GM21367 (cell line): ENCODE data around the gene POU2AF2.
A peak's percentile ranks its signal among the peaks of the same experiment; 100 is the strongest.
"Not testable (repeated sequence)": the region's sequence is repeated elsewhere in the genome, so short reads cannot be mapped to it uniquely, and the experiment has no call there.

Experiments
- ATAC-seq: cut with Tn5 transposase; IDR thresholded peaks from one replicate; pipeline ENCODE4 v1.9.1; 2021; ENCODE audit not compliant: unreplicated experiment

POU2AF2 gene

DNA sequence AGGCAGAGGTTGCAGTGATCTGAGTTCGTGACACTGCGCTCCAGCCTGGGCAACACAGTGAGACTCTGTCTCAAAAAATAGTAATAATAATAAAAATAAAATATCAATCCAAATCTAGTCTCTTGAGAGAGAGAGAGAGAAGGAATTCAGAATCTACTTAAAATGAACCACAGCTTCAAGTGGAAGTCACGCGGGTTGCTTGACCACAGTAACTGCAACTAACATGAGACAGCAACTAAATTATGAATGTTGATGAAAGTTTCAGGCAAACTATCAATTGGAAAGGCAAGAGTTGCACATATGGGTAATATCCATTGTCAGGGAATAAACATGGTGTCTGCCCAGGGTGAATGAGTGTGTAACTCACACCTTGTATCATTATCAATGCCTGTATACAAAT is 12.5 kb downstream of the POU2AF2 start:
- no peak for ATAC-seq

- ATAC-seq = no peak
These were observed 14.4 kb downstream of the POU2AF2 start for GRCh38 chr11:111259896-111260295.

DNA sequence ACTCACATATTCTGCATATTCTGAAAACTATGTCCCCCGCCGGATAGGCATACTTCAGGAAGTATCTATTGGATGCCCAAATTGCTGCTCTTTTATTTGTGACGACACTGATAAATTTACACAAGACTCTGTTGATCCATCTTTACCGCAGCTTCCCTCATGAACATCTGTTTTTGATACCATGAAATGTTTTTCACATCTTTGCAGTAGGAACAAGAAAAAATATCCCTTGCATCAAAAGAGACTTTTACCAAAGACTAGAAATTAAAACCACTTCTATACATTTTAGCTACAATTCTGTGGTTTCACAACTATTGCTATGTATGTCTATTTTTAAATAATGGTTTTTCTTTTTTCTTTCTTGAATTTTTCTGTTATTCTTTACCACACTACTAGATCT is 15.3 kb downstream of the POU2AF2 start:
- no peak for ATAC-seq

DNA sequence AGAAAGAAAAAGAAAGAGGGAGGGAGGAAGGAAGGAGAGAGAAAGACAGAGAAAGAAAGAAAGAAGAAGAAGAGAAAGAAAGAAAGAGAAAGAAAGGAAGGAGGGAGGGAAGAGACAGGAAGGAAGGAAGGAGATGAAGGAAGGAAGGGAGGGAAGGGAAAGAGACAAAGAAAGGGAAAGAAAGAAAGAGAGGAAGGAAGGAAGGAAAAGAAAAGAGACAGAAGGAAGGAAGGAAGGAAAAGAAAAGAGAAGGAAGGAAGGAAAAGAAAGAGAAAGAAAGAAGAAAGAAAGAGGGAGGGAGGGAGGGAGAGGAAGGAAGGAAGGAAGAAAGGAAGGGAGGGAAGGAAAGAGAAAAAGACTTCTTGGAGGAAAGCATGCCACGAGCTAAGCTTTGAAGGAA is 19.1 kb downstream of the POU2AF2 start:
- ATAC-seq = no peak

- no peak for ATAC-seq
These were observed 19.9 kb downstream of the POU2AF2 start for GRCh38 chr11:111265421-111265820.

DNA sequence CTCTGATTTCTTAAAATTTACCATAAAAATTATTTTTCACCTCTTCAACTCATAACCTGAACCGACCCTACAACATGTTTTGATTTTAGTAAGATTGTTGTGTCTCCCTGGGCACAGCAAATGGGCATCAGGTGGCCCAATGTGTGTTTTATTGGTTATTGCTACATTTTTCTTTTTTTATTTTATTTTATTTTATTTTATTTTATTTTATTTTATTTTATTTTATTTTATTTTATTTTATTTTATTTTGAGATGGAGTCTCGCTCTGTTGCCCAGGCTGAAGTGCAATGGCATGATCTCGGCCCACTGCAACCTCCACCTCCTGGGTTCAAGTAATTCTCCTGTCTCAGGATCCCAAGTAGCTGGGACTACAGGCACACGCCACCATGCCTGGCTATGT is 22.8 kb downstream of the POU2AF2 start:
- not testable (repeated sequence) for ATAC-seq

DNA sequence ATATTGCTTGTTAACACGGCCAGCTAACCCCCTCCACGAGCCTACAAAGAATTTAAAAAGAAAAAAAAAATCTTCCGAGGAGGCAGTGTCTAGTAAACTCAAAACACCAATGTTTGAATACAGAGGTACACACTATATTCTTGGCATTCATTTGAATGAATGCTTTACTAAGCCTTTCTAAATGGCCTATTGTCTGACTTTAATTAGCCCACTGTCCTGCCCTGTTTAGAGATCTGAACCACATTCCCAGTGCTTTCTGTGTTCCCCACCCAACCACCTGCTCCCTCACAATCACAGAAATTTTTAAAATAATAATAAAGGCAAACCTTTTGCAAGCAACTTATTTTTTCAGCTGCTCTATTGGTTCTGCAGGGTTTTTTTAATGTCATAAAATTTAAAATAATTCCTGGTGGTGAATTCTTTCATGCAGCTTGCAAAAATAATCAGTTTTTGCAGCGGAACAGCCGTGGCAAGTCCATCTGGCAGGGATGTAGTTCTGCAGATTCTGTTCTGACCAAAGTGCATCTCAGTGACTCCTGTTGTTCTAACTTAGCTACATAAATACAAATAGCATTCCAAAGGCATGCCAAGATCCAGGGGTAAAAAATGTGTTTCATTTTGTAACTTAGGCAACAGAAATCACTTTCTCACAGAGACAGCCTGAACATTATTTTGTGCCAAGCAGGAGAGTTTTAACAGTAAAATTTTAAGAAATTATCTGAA is 23.8 kb downstream of the POU2AF2 start:
- ATAC-seq = no peak

GRCh38 chr11:111272420-111272819 is 26.9 kb downstream of the POU2AF2 start:
- ATAC-seq = no peak

DNA sequence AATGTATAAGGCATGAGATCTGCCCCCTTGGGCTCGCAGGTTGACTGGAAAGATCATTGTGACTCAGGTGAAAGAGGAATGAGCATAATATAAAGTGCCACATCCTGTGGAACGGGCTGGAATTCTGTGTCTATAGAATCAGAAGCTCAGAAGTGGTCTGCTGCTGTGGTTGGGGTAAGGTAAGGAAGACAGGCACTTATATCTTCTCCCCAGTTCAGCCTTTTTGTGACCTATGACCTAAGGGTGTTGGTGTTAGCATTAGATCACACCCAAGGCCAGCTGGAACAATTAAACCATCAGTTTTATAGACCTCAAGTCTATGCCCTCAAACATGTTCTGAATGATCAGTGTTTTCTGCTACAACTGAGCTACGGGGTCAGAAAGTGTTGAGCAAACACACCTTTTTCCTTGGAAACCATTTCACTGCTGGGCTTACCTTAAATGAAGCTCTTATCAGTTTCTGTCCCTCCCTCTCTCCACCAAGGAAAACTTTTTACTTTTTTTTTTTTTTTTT is 37.1 kb downstream of the POU2AF2 start:
- no peak for ATAC-seq

GRCh38 chr11:111283945-111284481 is 38.5 kb downstream of the POU2AF2 start:
- no peak for ATAC-seq

GRCh38 chr11:111285189-111286091 is 39.9 kb downstream of the POU2AF2 start:
- no peak for ATAC-seq

DNA sequence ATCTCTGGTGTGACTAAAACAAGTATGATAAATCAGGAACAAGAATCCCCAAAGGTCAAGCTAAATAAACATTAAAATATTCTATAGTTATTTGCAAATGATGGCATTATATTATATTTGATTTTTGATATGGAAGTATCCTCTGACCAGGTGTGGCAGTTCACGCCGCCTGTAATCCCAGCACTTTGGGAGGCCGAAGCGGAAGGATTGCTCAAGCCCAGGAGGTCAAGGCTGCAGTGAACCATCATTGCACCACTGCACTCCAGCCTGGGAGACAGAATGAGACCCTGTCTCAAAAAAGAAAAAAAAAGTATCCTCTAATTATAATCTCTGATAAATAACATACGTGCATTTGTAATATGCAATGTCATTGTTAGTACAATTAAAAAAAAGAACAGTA is 46.2 kb downstream of the POU2AF2 start:
- no peak for ATAC-seq

- ATAC-seq = not testable (repeated sequence)
These were observed 46.9 kb downstream of the POU2AF2 start for GRCh38 chr11:111292408-111292807.

- no peak for ATAC-seq
These were observed 50.7 kb downstream of the POU2AF2 start for GRCh38 chr11:111296196-111296595.

GRCh38 chr11:111297696-111298095 is 52.2 kb downstream of the POU2AF2 start:
- no peak for ATAC-seq

- no peak for ATAC-seq
These were observed 53.0 kb downstream of the POU2AF2 start, which contains the start of gene POU2AF3 for GRCh38 chr11:111298413-111299100. Gene POU2AF3 (plus strand): TSS chr11:111298546. CDS start chr11:111298582, 36 bp downstream.

GRCh38 chr11:111299101-111300026 is 53.8 kb downstream of the POU2AF2 start:
- peak; percentile 61 for ATAC-seq

DNA sequence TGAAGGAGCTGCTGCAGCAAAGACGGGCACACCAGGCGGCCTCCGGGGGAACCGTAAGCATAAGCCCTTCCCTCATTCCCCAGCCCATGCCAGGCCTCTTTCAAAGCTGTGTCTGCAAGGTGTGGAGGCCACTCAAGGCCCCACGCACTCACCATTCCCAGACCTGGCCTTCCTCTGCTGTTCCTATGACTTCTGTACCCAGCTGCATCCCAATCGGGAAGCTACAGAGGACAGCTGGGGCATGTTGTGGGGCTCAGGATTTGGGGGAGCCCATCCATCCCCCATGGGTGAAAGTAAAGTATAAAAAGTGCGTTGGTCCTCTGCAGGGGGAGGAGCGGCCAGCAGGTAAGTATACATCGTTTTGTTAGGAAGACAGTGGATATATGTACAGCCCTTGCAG is 55.0 kb downstream of the POU2AF2 start:
- no peak for ATAC-seq

DNA sequence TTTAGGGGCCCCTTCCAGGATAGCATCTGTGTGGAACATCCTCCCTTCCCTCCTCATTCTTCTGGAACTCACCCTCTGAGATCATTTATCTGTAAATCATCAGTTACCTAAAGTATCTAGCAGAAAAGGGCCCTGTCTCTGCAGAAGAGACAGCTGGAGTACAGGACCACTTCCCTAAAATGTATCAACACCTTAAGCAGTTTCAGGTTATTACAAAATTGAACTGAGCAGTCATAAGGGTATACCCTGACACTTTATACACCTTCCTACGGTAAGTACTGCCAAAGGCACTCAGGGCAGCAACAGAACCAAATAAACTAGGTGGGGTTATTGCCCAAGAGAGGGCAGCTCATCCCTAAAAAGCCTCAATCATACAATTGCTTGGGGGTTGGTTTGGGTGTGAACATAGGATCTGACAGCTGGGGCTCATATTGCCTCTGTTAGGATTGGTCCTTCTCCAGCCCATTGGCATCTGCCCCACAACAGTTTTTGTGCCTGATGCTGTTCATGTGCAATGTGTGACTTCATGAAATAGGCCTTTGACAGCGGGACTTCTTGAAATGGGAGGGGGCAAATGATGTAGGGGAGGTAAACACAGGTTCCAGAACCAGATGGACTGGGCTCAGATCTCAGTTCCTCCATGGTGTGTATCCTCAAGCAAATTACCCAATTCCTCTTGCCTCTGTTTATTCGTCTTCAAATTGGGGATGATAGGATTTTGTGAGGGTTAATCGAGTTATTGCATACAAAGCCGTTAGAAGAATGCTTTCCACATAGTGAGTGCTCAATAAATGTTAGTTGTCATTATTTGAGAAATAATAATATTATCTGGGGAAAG is 55.7 kb downstream of the POU2AF2 start:
- no peak for ATAC-seq
